Measurements from ENCODE around the gene SUMF1.

GRCh38 chr3:4355401-4356219 lies 111.5 kb downstream of the SUMF1 start:
- TF ChIP-seq EZH2 (IDR thresholded peaks at IDR 0.05) = no peak
- no peak for TF ChIP-seq POLR2AphosphoS5 (IDR thresholded peaks at IDR 0.05; ENCODE audit: borderline replicate concordance, low read depth, low read length)
